NCI-H1436 treated with DMSO at 0.1 percent for 48 hours (cell line): ENCODE data around the gene MRPL21.

ENCODE experiments used
- DNase-seq: peaks from one replicate; lab custom pipeline; 2025; lab: John Stamatoyannopoulos, UW

The MRPL21 gene

GRCh38 chr11:68903288-68904247 lies at the start of gene MRPL21, which contains the start of gene IGHMBP2:
Gene MRPL21, minus strand, starts transcription at chr11:68903832. Its CDS starts 22 bp downstream, at chr11:68903810.
Gene IGHMBP2, plus strand, starts transcription at chr11:68903891. Its CDS starts 62 bp downstream, at chr11:68903953.
- no peak for DNase-seq

GRCh38 chr11:68950762-68951161 lies 47.1 kb upstream of the MRPL21 start:
- no peak for DNase-seq

DNA sequence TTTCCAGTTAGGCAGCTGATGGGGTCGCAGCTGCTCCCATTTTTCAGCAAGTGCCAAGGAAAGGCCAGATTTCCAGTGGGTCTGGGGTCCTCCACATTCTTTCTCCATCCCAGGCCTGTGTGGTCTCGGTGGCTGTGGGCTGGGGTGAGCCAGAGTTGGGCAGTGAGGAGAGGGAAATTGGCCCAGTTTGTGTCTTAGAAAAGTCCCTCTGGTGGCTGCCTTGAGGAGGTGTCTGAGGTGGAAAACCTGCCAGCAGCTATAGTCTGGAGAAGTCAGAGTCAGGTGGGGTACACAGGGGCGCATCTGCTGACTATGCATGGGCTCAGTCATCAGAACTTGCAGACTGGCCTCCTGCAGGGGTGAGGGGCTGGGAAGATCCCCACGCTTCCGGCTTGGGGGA lies 46.6 kb upstream of the MRPL21 start:
- no peak for DNase-seq

- DNase-seq = no peak
These were observed 45.3 kb upstream of the MRPL21 start for GRCh38 chr11:68948935-68949334.

GRCh38 chr11:68948496-68948895 lies 44.9 kb upstream of the MRPL21 start:
- DNase-seq = no peak

DNA sequence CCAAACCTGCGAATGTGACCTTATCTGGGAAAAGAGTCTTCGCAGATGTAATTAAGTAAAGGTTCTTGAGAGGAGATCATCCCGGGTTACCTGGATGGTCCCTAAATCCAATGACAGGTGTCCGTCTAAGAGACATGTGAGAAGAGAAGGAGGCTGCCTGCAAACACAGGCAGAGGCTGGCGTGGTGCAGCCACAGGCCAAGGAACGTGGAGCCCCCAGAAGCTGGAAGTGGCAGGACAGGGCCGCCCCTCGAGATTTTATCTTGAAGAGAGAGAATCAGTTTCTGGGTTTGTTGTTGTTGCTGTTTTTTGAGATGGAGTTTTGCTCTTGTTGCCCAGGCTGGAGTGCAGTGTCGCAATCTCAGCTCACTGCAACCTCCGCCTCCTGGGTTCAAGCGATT lies 43.5 kb upstream of the MRPL21 start:
- no peak for DNase-seq

- DNase-seq = no peak
These were observed 42.9 kb upstream of the MRPL21 start for GRCh38 chr11:68946416-68947090.

DNA sequence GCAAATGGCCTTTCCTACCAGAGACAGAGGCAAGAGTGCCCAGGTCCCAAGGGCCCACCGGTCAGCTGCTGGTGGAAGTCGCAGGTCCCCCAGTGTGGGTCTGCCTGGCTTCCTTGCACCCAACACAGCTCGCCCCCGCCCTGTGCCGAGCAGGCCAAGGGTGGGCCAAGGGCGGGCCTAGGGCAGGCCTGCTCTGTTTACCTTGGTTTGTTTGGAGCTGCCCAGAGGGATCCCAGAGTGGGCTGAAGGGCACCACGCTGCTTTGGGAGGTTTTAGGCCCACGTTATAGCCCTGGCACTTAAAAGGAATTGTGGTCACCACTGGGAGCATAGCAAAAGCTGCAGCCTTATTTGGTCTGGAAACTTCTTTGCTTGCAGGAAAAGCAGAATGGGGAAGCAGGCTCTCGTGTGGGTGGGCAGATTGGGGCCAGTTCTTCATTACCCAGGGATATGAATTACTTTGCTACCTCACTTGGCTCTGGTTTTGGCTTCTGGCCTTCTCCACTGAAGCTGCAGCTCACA lies 39.2 kb upstream of the MRPL21 start:
- DNase-seq = no peak

DNA sequence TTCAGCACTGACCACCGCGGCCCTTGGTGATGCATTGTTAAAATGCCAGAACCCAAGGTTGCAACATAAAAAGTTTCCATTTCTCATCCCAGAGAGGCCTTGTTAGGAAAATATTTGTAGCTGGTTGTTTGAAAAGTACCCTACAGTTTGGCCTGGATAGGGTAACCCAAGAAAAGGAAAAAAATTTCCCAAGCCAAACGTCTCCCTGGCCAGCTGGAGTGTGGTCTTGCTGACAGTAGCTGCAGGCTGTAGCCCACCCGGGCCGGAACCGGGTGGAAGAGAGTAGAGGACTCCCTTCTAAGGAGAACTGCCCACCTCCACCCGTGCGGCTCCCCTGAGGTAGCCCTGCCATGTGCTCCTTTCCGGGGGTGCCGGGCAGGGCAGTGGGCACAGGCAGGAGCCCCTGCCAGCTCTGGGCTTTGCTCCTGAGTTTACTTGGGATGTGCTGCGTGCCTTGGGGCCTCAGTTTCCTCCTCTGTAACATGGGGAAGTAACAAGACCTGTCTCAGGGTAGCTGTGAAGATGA lies 38.5 kb upstream of the MRPL21 start:
- DNase-seq = no peak

DNA sequence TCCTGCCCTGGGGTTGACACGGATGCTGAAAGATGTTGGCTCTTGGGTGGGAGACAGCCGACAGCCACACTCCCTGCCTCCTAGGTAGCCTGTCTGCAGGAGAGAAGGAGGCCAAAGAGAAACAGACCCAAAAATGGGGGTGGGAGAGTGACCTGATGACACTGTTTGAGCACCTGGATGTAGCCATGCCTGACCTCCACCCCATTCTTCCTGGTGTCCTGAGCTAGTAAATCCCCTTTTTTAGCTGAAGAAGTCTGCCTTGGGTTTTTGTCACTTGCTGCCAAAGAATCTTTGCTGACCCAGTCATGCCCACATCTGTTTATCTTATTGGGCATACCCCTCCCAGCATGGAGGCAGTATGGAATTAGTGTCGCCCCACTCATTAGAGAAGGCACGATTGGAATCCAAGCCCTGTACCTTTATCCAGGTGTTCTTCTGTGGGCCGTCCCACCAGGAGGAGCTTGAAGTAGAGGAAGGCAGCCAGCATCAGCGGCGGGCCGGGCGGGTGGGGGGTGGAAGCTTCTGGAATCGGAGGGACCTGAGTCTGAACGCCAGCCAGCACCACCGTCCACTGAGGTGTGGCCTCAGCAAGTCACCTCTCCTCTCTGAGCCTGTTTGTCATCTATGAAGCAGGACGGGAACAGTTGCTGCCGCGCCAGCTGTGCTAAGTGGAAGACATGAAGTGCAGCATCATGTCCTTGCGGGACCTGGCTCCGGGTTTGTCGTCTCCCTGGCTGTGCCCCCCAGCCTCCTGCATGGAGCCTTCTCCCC lies 37.9 kb upstream of the MRPL21 start:
- no peak for DNase-seq

DNA sequence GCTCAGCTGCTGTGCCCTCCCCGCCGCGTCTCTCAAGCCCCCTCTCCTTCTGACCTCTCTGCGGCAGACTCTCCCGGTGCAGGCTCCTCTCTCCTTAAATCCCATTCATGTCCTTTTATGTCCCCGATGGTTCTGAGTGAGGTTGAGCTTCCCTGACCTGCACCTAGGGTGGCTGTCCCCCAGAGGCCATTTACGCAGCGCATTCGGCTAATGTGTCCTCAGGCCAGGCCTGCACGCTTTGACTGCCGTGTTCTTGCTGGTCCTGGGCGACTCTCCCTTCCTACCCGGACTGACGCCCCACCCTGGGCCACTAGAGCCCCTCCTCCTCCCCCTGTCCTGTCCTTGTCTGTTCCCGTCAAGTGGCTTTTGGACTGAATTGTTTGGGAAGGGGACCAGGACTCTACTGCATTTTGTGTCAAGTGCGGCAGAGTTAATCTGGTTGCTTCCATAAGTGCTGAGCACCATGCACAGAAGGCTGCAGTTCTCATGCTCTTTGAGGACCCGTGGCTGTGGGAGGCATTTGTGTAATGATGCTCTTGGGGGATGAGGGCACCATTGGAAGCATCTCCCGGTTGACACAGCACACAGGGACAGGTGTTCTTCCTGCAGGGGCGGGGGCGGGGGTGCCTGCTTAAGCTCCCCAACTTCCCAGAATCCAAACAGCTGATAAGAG lies 37.2 kb upstream of the MRPL21 start:
- no peak for DNase-seq

DNA sequence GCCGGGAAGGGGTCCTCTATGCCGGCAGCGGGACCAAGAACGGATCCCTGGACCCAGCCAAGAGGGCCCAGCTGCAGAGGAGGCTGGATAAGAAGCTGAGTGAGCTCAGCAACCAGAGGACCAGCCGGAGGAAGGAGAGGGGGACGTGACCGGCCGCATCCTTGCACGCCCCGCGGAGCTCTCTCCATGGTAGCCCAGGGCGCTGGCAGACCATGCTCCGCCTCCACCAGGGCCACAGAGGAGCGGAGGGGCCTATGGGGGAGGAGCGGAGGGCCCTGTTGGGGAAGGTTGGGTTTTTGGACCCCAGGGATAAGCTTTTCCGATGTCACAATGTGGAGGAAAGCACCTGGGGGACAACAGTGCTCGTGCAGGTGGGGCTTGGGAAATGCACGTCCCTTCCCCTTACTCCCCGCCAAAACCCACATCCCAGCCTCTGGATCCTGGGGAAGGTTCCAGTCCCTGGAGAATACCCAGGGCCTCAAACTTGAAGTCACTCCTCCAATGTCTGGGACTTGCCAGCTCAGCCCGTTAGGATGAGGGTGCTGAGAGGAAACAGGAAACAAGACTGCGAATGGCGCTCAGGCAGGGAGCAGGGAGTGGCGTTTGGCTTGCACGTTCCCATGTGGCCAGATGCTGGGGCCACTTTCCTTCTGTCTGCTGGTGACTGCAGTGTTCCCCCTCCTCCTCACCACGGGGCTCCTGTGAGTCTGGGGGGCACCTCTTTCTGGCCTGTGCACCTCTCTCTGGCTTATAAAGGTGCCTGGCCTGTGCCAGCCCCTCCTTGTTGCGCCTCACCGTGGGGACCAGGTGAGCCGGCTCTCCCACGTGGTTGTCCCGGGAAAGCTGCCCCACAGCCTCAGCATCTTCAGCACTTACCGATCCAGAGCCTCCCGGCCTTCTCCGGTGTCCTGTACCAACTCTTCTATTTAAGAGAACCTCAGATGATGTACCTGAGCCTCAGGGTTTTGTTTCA lies 36.2 kb upstream of the MRPL21 start:
- no peak for DNase-seq

- no peak for DNase-seq
These were observed 35.4 kb upstream of the MRPL21 start for GRCh38 chr11:68938816-68939582.

GRCh38 chr11:68938088-68938487 lies 34.5 kb upstream of the MRPL21 start:
- DNase-seq = no peak

DNA sequence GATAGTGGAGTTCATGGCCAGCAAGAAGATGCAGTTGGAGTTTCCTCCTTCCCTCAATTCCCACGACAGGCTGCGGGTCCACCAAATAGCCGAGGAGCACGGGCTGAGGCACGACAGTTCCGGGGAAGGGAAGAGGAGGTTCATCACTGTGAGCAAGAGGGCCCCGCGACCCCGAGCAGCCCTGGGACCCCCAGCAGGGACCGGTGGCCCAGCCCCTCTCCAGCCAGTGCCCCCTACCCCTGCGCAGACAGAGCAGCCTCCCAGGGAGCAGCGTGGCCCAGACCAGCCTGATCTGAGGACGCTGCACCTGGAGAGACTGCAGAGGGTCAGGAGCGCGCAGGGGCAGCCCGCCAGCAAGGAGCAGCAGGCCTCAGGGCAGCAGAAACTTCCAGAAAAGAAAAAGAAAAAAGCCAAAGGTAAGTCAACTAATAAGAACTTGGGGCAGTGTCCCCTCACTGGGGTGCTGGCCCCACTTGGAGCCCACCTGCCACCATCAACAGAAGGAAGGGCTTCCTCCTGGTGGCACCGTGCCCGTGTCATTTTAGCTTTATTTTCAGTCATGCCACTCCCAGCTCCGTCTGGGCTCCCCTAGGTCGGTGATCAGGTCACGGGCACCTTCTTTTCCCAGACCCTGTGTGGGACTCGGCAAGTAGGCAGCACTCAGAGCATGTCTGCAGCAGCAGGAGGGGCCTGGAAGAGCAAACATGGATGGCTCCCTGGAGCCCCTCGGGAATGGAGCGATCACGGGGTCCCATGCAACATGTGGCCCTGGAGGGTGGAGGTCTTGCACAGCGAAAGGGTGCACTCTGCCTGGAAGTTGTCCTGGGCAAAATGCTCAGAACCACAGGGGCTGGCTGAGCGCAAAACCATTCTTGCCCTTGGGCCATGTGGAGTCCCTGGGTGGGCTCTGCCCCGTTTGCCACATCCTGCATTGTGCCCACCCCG lies 33.3 kb upstream of the MRPL21 start:
- no peak for DNase-seq

GRCh38 chr11:68936358-68936636 lies 32.7 kb upstream of the MRPL21 start:
- no peak for DNase-seq

DNA sequence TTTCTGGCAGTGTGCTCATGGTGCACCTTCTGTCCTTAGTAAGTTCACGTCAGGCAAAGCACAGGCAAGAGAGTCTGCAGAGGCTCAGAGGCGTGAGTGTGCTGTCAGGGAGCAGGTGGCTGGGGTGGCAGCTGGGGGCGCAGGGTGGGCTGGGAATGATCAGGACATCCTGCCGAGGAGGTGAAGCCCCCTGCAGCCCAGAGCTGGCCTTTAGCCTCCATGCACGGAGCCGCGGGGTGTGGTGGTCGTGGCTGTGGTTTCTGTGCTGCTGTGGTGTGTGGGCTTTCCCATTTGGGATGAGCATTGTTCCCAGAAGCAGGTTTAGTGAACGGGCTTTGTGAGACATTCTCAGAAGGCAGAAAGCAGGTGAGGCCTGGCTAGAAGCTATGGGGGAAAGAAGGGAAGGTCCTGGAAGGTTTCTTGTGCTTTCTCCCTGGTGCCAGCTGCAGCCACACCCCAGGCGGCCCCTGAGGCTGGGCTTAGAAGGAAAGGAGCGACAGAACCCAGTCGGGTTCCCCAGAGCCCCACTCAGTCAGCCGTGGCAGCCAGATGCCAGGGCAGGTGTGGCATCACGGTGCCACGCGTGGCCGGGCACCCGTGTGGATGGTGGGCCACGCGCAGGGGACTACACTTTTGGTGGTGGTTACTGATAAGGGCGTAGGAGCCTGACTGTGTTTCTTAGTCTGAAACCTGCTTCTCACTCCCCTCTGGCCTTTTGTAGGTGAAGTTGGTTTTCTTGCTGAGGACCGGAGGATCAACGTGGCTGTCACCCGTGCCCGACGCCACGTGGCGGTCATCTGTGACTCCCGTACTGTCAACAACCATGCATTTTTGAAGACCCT lies 32.1 kb upstream of the MRPL21 start:
- no peak for DNase-seq
